Cardiac muscle cell (in vitro differentiated cells and primary cell): ENCODE results near the gene CCSER1. TPM values are rescaled to one million over a fixed set of nuclear protein-coding genes. Genes with fewer than 3 reads are reported as not detected.

Experiments
- DNase-seq, 2 donors: peaks; one replicate each; pipeline versions ENCODE4 v3.0.0 to v3.0.0-alpha.2; 2010 to 2017; ENCODE audit warnings: low read depth in 1 of 2, low spot score in 1 of 2
- H3K27ac ChIP-seq: fragments of 200-600 bp; sonication (generic); 2 replicates; pipeline ENCODE4 v1.5.1; 2016
- H3K27me3 ChIP-seq: fragments of 200-600 bp; sonication (generic); 2 replicates; pipeline ENCODE4 v1.6.0; 2016; ENCODE audit warnings: control low read depth
- H3K36me3 ChIP-seq: fragments of 200-600 bp; sonication (generic); 2 replicates; pipeline ENCODE4 v1.5.1; 2016; ENCODE audit warnings: control low read depth
- H3K4me1 ChIP-seq: fragments of 200-600 bp; sonication (generic); 2 replicates; pipeline ENCODE4 v1.8.1; 2017; ENCODE audit warnings: low read depth, mild to moderate bottlenecking, mixed run types
- H3K4me3 ChIP-seq: fragments of 200-600 bp; sonication (generic); 2 replicates; pipeline ENCODE4 v1.5.1; 2016; ENCODE audit warnings: mild to moderate bottlenecking
- H3K9me3 ChIP-seq: fragments of 200-600 bp; sonication (generic); 2 replicates; pipeline ENCODE4 v1.5.1; 2017; ENCODE audit warnings: low read depth, mild to moderate bottlenecking, control low read depth
- CTCF ChIP-seq: IDR thresholded peaks from 2 replicates; pipeline ENCODE4 v1.5.1; 2012; ENCODE audit warnings: low read depth, mild to moderate bottlenecking, low read length
- polyA plus RNA-seq: library from polyadenylated mRNA; unstranded; fragments of >200 nt; fragmentation: Nextera tagmentation; extraction: Ambion mirVana; gene quantifications from 2 replicates; pipeline ENCODE4 v1.2.1, GENCODE V29; 2016
- total RNA-seq: library from RNA; depleted of rRNA; stranded (reverse); fragments of >200 nt; gene quantifications from 2 replicates; pipeline ENCODE4 v1.2.3, GENCODE V29; 2016

Gene CCSER1
- total and polyA plus RNA-seq, 2 experiments from 2014 or later = 0.77 to 3.6 TPM

DNA sequence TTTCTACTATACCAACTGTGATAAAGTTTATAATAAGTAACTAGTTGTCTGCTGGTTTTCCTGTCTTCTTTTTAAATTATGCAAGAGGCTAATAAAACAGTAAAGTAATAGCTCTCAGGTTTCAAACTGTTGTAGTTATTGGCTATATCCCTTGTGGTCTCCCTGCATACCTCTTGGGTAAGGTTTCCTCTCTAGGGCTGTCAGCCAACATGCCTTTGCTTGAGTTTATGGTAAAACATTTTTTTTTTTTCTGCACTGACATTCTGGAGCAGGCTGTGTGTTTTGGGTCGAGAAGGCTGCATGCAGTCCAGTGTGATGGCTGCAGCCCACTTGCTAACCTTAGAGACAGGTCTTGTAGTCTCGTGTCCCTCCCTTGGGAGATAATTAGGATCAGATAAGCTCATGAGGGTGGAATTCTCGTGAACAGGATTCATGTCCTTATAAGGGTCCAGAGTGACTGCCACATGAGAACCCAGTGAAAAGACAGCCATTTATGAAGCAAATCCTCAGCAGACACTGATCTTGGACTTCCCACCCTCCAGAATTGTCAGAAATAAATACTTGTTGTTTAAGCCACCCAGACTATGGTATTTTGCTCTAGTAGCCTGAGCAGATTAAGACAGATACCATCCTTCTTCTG, 831.2 kb downstream of the CCSER1 start:
- peak in 1 of 2 donors; percentile 51 for DNase-seq
- Histone ChIP-seq H3K4me3 (no peak overlapping the region), H3K4me1 (no peaks in the 10 kb centered on the region), H3K27me3 (no peaks in the 10 kb centered on the region), H3K36me3 (no peaks in the 10 kb centered on the region), H3K27ac (no peak overlapping the region), H3K9me3 (no peaks in the 10 kb centered on the region)
- TF ChIP-seq CTCF = no peak

GRCh38 chr4:90960433-90960832, 833.2 kb downstream of the CCSER1 start:
- Histone ChIP-seq H3K9me3 (no peaks in the 10 kb centered on the region), H3K4me3 (no peak overlapping the region), H3K36me3 (no peaks in the 10 kb centered on the region), H3K4me1 (no peaks in the 10 kb centered on the region), H3K27ac (no peak overlapping the region), H3K27me3 (no peaks in the 10 kb centered on the region)
- no peak for TF ChIP-seq CTCF
- no peak for DNase-seq

GRCh38 chr4:90960840-90961239, 833.6 kb downstream of the CCSER1 start:
- H3K4me1 ChIP-seq = no peaks in the 10 kb centered on the region
- no peaks in the 10 kb centered on the region for H3K27me3 ChIP-seq
- no peak for DNase-seq
- no peaks in the 10 kb centered on the region for H3K9me3 ChIP-seq
- H3K27ac ChIP-seq = no peak overlapping the region
- H3K4me3 ChIP-seq = no peak overlapping the region
- no peak for TF ChIP-seq CTCF
- no peaks in the 10 kb centered on the region for H3K36me3 ChIP-seq

DNA sequence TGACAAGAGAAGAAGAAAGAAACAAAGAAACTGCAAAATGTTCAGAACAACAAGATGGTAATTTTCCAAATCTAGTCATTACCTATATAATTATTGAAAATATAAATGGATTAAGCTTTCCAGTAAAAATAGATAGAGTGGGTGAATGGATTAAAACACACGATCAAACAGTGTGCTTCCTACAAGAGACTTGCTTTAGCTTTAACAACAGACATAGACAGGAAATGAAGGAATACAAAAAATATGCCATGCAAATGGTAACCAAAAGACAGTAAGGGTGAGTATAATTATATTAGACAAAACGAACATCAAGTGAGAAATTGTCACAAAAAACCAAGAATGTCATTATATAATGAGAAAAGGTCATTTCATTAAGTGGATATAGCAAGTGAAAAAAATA, 842.8 kb downstream of the CCSER1 start:
- Histone ChIP-seq H3K36me3 (no peaks in the 10 kb centered on the region), H3K4me3 (no peak overlapping the region), H3K9me3 (no peaks in the 10 kb centered on the region), H3K4me1 (no peaks in the 10 kb centered on the region), H3K27me3 (no peaks in the 10 kb centered on the region), H3K27ac (no peak overlapping the region)
- DNase-seq = no peak
- no peak for TF ChIP-seq CTCF

DNA sequence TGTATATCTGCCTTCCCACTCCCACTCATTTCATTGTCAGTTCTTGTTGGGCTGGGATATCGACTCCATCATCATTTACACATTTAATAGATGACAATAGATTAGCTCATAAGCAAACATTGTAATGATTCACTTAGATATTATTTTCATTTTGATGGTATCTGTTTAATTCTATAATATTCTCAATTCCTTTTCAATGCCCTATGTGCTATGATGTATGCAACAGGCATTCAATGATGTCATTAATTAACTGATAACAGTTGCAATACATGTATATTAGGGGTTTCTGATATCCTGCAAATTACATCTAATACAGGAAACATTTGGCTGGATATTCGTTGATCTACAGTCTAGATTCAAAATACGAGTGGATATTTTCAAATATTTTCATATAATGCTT, 850.5 kb downstream of the CCSER1 start:
- no peaks in the 10 kb centered on the region for H3K9me3 ChIP-seq
- no peak for DNase-seq
- H3K27ac ChIP-seq = no peak overlapping the region
- H3K4me3 ChIP-seq = no peak overlapping the region
- no peaks in the 10 kb centered on the region for H3K27me3 ChIP-seq
- H3K4me1 ChIP-seq = no peaks in the 10 kb centered on the region
- no peak for TF ChIP-seq CTCF
- no peaks in the 10 kb centered on the region for H3K36me3 ChIP-seq
